Measurements from ENCODE around the gene NUMB. TPM values are rescaled to one million over a fixed set of nuclear protein-coding genes. Genes with fewer than 3 reads are reported as not detected.

Gene NUMB
- total and polyA plus RNA-seq, 2 of the 13 experiments (the other 11 are each of a cell fraction or from before 2014, with no cell fraction given) = 20.3 to 71.1 TPM

- DNase-seq (ENCODE audit: low spot score) = no peak
- CTCF ChIA-PET (ENCODE audit: low intra/inter-chr PET ratio, low total read pairs) = no interaction called here
- WGBS (ENCODE audit: low lambda C conversion rate) = 46% methylated on average over 3 of the region's 7 CpGs
- Histone ChIP-seq H3K79me2 (ENCODE audit: insufficient read depth, low read length) (no peaks in the 10 kb centered on the region), H3K9me3 (ENCODE audit: low read length) (no peaks in the 10 kb centered on the region), H3K36me3 (replicated peaks in 1 of 2; ENCODE audit: control insufficient read depth in 1 of 2, insufficient read depth in 2 of 2, low read length in 2 of 2) (no peaks in the 10 kb centered on the region), H3K4me1 (ENCODE audit: insufficient read depth, low read length) (peaks cover 37% of the 10 kb centered on the region), H3K4me2 (ENCODE audit: low read depth, low read length) (no peak overlapping the region), H3K9ac (ENCODE audit: insufficient read depth, low read depth, low read length) (no peak overlapping the region), H2AFZ (ENCODE audit: low read length) (no peak overlapping the region), H4K20me1 (ENCODE audit: insufficient read depth, low read length) (no peaks in the 10 kb centered on the region), H3K27ac (ENCODE audit: extremely low read length, insufficient read depth, low read length) (no peak overlapping the region), H3K4me3 (replicated peaks in 1 of 3; ENCODE audit: insufficient read depth in 1 of 3, low read depth in 2 of 3, low read length in 3 of 3) (no peak overlapping the region), H3K27me3 (ENCODE audit: control insufficient read depth in 1 of 2, insufficient read depth in 2 of 2, low read length in 2 of 2) (peaks cover 2 to 27% of the 10 kb centered on the region in 2 experiments; a peak in 3 of 5 replicates)
- intact Hi-C loops (cut with micrococcal nuclease; ENCODE audit: unreplicated experiment) = no loop called here
- POLR2A ChIA-PET = no interaction called here
- in situ Hi-C loops (cut with HindIII; ENCODE audit: extremely low pct_ligation_motif_present, low pct_unique_long_range_greater_than_20kb) = loop anchor here (5.0 kb wide), 1 partner anchor 34 kb away; no protein-coding TSS in a partner anchor
- no TSS peak for BruUV-seq (replicated peaks)
- no peak for ATAC-seq
- FAIRE-seq = no peak
- TF ChIP-seq ZNF460 (CRISPR knock-in tag; IDR thresholded peaks at IDR 0.05; ENCODE audit: borderline replicate concordance) (no peak), KLF13 (CRISPR knock-in tag; IDR thresholded peaks at IDR 0.05) (no peak), MAFG (CRISPR knock-in tag; IDR thresholded peaks at IDR 0.05) (no peak), CC2D1A (CRISPR knock-in tag; IDR thresholded peaks at IDR 0.05) (no peak)
Measured at GRCh38 chr14:73266317-73266716, 192.0 kb downstream of the NUMB start.

GRCh38 chr14:73265721-73266046 is 192.7 kb downstream of the NUMB start:
- H3K27me3 ChIP-seq (ENCODE audit: control insufficient read depth in 1 of 2, insufficient read depth in 2 of 2, low read length in 2 of 2) = peaks cover 2 to 30% of the 10 kb centered on the region in 2 experiments; a peak in 3 of 5 replicates
- in situ Hi-C loops (cut with HindIII; ENCODE audit: extremely low pct_ligation_motif_present, low pct_unique_long_range_greater_than_20kb) = loop anchor here (5.0 kb wide), 1 partner anchor 33 kb away; no protein-coding TSS in a partner anchor
- ATAC-seq (no peak), DNase-seq (ENCODE audit: low spot score) (no peak), FAIRE-seq (no peak)
- no peaks in the 10 kb centered on the region for H3K9me3 ChIP-seq (ENCODE audit: low read length)
- peak; percentile 43; the same call in 1 of the 2 replicates for TF ChIP-seq USF2 (IDR thresholded peaks at IDR 0.05; ENCODE audit: low read depth, low read length)
- no peak for TF ChIP-seq USF2 (CRISPR knock-in tag; IDR thresholded peaks at IDR 0.05; ENCODE audit: borderline replicate concordance)
- TF ChIP-seq ZSCAN5A (CRISPR knock-in tag; IDR thresholded peaks at IDR 0.05; ENCODE audit: borderline replicate concordance) = no peak
- TF ChIP-seq ZFP41 (CRISPR knock-in tag; IDR thresholded peaks at IDR 0.05; ENCODE audit: borderline replicate concordance) = no peak
- TF ChIP-seq ZNF615 (CRISPR knock-in tag; IDR thresholded peaks at IDR 0.05; ENCODE audit: borderline replicate concordance) = no peak
- TF ChIP-seq HNRNPK (IDR thresholded peaks at IDR 0.05; ENCODE audit: low read depth, low read length, poor library complexity, severe bottlenecking) = no peak
- TF ChIP-seq CERS6 (CRISPR knock-in tag; IDR thresholded peaks at IDR 0.05) = no peak
- peak; percentile 64 for TF ChIP-seq RAD51 (IDR thresholded peaks at IDR 0.05; ENCODE audit: borderline replicate concordance)
- BruUV-seq (replicated peaks) = no TSS peak
- POLR2A ChIA-PET = no interaction called here
- H3K36me3 ChIP-seq (replicated peaks in 1 of 2; ENCODE audit: control insufficient read depth in 1 of 2, insufficient read depth in 2 of 2, low read length in 2 of 2) = no peaks in the 10 kb centered on the region
- no peak overlapping the region for H3K4me3 ChIP-seq (replicated peaks in 1 of 3; ENCODE audit: insufficient read depth in 1 of 3, low read depth in 2 of 3, low read length in 3 of 3)
- no peak overlapping the region for H3K27ac ChIP-seq (ENCODE audit: extremely low read length, insufficient read depth, low read length)
- WGBS (ENCODE audit: low lambda C conversion rate) = 85% methylated on average over 3 of the region's 3 CpGs
- H3K4me1 ChIP-seq (ENCODE audit: insufficient read depth, low read length) = peaks cover 43% of the 10 kb centered on the region
- intact Hi-C loops (cut with micrococcal nuclease; ENCODE audit: unreplicated experiment) = no loop called here
- CTCF ChIA-PET (ENCODE audit: low intra/inter-chr PET ratio, low total read pairs) = no interaction called here
- H4K20me1 ChIP-seq (ENCODE audit: insufficient read depth, low read length) = no peaks in the 10 kb centered on the region
- H3K79me2 ChIP-seq (ENCODE audit: insufficient read depth, low read length) = no peaks in the 10 kb centered on the region
- no peak overlapping the region for H3K4me2 ChIP-seq (ENCODE audit: low read depth, low read length)
- no peak overlapping the region for H3K9ac ChIP-seq (ENCODE audit: insufficient read depth, low read depth, low read length)
- H2AFZ ChIP-seq (ENCODE audit: low read length) = no peak overlapping the region
